GM18873 (cell line): ENCODE measurements around the gene MYADML2.
"Not testable (repeated sequence)": the region's sequence is repeated elsewhere in the genome, so short reads cannot be mapped to it uniquely, and the experiment has no call there.

Source experiments
- ATAC-seq: cut with Tn5 transposase; IDR thresholded peaks from one replicate; pipeline ENCODE4 v1.9.1; 2021; ENCODE audit warnings: mild to moderate bottlenecking, moderate library complexity, moderate number of reproducible peaks; ENCODE audit not compliant: unreplicated experiment, low FRiP score

The MYADML2 gene

GRCh38 chr17:81947189-81947588, at the start of gene MYADML2:
Gene MYADML2, minus strand, starts transcription at chr17:81947233. Its CDS starts 5,492 bp downstream, at chr17:81941741.
- no peak for ATAC-seq

- no peak for ATAC-seq
Measured at GRCh38 chr17:81996232-81996756, 49.3 kb upstream of the MYADML2 start.

GRCh38 chr17:81995463-81996231, 48.6 kb upstream of the MYADML2 start:
- no peak for ATAC-seq

- no peak for ATAC-seq
Measured at GRCh38 chr17:81994593-81995462, 47.8 kb upstream of the MYADML2 start.

GRCh38 chr17:81993729-81994592, 46.9 kb upstream of the MYADML2 start:
- no peak for ATAC-seq

GRCh38 chr17:81992306-81993102, 45.5 kb upstream of the MYADML2 start:
- no peak for ATAC-seq

- ATAC-seq = no peak
Measured at GRCh38 chr17:81991684-81992305, 44.8 kb upstream of the MYADML2 start.

- no peak for ATAC-seq
Measured at GRCh38 chr17:81990836-81991683, 44.0 kb upstream of the MYADML2 start.

- ATAC-seq = no peak
Measured at GRCh38 chr17:81987161-81987770, 40.2 kb upstream of the MYADML2 start.

GRCh38 chr17:81986606-81987005, 39.6 kb upstream of the MYADML2 start:
- ATAC-seq = no peak

GRCh38 chr17:81984773-81985410, 37.9 kb upstream of the MYADML2 start:
- no peak for ATAC-seq

GRCh38 chr17:81983639-81984373, 36.8 kb upstream of the MYADML2 start:
- no peak for ATAC-seq

GRCh38 chr17:81983011-81983638, 36.1 kb upstream of the MYADML2 start:
- ATAC-seq = no peak

GRCh38 chr17:81981511-81981910, 34.5 kb upstream of the MYADML2 start:
- ATAC-seq = not testable (repeated sequence)

- no peak for ATAC-seq
Measured at GRCh38 chr17:81980707-81981343, 33.8 kb upstream of the MYADML2 start.

GRCh38 chr17:81980122-81980521, 33.1 kb upstream of the MYADML2 start:
- ATAC-seq = no peak
